AG04449 (cell line): ENCODE results near the gene PRDM1.

Source experiments
- CTCF ChIA-PET: fragments of 350-600 bp; formaldehyde crosslinking; extraction: SDS; loops from one replicate; lab custom pipeline; 2021; ENCODE audit warnings: antibody characterized with exemption; lab: Yijun Ruan, JAX
- POLR2A ChIA-PET: fragments of 400-600, 350-600 bp; formaldehyde crosslinking; extraction: SDS; loops from one replicate; lab custom pipeline; 2020; ENCODE audit warnings: antibody characterized with exemption, inconsistent platforms; lab: Yijun Ruan, JAX
- DNase-seq: peaks from one replicate; pipeline ENCODE4 v3.0.0-alpha.2; 2010; ENCODE audit warnings: low read depth, low spot score
- H3K4me3 ChIP-seq: 2 replicates; pipeline ENCODE4 v1.5.1; 2011; ENCODE audit warnings: low read depth, mild to moderate bottlenecking, control low read depth, low read length
- TF ChIP-seq, protein P1 (sequence below): IDR thresholded peaks from one replicate; pipeline ENCODE4 v1.5.1; 2011; ENCODE audit warnings: mild to moderate bottlenecking, moderate library complexity, low read length, control low read depth, inconsistent platforms; ENCODE audit not compliant: insufficient read depth; ENCODE audit errors: missing control alignments

Gene PRDM1

DNA sequence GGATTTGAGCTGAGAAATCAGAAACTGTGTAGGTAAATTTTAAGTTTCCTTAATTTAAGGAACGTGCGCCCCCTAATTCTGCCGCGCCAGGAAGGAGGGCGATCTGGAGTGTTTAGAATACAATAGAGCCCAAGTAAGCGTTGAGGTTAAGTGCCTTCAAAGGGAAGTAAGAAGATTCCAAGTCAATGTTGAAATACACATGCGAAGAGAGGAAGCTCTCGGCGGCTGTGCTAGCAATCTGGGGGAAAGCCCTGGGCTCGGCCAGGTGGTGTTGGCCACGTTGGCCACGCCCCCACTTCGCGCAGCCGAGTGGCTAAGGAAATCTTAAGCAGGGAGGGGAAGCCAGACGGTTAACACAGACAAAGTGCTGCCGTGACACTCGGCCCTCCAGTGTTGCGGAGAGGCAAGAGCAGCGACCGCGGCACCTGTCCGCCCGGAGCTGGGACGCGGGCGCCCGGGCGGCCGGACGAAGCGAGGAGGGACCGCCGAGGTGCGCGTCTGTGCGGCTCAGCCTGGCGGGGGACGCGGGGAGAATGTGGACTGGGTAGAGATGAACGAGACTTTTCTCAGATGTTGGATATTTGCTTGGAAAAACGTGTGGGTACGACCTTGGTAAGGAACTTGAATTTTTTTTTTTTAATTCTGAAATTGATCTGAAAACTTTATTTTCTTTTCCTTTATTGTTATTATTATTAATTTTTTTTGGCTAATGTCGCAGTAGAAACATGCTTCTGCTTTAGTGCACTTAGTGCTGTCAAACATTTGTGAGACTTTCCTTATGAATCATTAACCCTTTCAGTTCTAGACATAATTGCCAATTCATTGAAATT, at the start of gene PRDM1:
Gene PRDM1, plus strand, starts transcription at position 353 of the 830 bp plus-strand sequence. Its CDS starts 218 bp downstream, at position 571.
- no peak for DNase-seq
- TF ChIP-seq, protein P1, sequence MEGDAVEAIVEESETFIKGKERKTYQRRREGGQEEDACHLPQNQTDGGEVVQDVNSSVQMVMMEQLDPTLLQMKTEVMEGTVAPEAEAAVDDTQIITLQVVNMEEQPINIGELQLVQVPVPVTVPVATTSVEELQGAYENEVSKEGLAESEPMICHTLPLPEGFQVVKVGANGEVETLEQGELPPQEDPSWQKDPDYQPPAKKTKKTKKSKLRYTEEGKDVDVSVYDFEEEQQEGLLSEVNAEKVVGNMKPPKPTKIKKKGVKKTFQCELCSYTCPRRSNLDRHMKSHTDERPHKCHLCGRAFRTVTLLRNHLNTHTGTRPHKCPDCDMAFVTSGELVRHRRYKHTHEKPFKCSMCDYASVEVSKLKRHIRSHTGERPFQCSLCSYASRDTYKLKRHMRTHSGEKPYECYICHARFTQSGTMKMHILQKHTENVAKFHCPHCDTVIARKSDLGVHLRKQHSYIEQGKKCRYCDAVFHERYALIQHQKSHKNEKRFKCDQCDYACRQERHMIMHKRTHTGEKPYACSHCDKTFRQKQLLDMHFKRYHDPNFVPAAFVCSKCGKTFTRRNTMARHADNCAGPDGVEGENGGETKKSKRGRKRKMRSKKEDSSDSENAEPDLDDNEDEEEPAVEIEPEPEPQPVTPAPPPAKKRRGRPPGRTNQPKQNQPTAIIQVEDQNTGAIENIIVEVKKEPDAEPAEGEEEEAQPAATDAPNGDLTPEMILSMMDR = no peak
- CTCF ChIA-PET = interaction anchor here (0.8 to 5.0 kb wide), 14 partner anchors 10 to 654 kb away, joined by 3 to 58 read pairs (median 4); no protein-coding TSS in a partner anchor
- H3K4me3 ChIP-seq = peak within 1 kb of the TSS; percentile 68
- POLR2A ChIA-PET = interaction anchor here (0.5 to 0.7 kb wide), 3 partner anchors 43 to 500 kb away, joined by 3 to 7 read pairs (median 4); no protein-coding TSS in a partner anchor

DNA sequence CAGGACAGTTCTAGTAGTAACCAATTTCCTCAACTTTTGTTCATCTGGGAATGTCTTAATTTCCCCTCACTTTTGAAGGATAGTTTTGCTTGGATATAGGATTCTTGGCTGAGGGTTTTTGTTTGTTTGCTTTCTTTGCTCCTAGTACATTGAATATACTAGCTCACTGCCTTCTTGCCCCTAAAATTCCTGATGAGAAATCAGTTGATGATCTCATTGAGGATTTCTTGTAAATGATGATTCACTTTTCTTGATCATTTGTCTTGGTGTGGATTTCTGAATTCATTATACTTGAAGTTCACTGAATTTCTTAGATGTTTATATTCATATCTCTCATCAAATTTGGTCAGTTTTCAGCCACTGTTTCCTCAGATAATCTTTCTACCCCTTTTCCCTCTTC, 49.1 kb upstream of the PRDM1 start:
- CTCF ChIA-PET = no interaction called here
- POLR2A ChIA-PET = no interaction called here
- TF ChIP-seq, protein P1 = no peak
- no peak for DNase-seq
- H3K4me3 ChIP-seq = no peak overlapping the region

DNA sequence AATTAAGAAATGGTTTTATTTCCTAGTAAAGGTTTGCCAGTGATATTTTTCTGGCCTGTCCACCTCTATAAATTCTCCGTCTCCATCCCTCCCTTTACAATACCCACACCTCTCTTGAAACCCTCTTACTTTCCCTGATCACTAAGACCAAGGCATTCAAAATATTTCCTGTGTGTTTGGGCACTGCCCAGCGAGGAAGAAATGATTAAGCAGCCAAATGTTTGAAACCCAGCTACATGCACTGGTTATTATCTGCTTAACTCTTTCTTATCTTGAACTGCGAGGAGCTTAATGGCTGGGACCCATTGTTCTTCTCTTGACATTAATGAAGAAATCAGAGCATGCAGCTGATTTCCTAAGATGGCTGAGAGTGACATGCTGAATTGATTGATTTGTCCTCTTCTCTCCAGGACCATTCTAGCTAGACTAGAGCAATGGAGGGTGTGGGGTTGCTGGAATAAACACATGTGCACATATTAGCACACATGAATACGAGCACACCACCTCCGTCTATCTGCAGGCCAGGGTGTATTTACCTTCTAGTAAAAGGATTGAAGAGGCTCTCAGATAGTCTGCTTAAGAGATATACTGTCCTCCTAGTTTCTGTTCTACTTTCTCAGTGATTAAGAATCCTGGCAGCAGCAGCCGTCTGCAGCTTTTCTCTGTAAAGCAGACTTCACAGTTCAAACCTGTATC, 46.1 kb upstream of the PRDM1 start:
- ChIA-PET POLR2A (no interaction called here), CTCF (interaction anchor here (1.5 kb wide), 2 partner anchors 10 to 304 kb away, joined by 3 read pairs; no protein-coding TSS in a partner anchor)
- DNase-seq = no peak
- no peak overlapping the region for H3K4me3 ChIP-seq
- TF ChIP-seq, protein P1 = no peak

DNA sequence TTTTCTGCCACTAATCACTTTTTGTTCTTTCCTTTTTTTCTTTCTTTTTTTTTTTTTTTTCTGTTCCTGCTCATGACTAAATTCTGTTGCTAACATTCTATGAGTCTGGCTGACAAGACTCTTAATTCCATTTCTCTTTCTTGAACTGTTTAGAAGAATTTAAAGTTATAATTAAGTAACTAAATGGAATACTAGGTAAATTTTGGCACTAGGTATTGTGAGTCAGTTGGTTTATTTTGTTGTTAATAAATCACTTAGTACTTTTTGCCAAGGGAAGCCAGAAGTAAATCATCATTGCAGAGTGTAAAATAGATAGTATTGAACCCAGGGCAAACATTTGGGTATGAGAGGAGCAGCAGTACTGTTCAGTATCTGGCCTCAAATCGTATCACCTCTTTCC, 42.0 kb upstream of the PRDM1 start:
- no peak overlapping the region for H3K4me3 ChIP-seq
- TF ChIP-seq, protein P1 = no peak
- DNase-seq = no peak
- POLR2A ChIA-PET = no interaction called here
- CTCF ChIA-PET = no interaction called here

DNA sequence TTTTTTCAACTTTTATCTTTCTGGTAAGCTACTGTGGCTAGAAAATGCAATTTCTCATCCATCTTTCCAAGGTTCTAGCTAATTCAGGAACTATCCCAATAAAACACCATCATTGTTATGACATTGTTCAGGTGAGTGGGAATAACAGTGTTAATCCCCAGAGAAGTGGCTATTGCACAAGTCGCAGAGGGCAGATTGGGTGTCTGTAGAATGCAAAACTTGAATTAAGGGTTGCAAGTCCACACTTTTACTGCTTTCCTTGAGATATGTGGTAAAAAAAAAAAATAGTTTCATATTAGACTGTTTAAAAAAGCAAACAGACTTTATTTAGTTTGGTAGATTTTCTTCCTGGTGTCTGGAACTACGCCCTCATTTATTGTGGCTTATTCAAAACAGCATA, 41.1 kb upstream of the PRDM1 start:
- TF ChIP-seq, protein P1 = no peak
- no peak for DNase-seq
- no peak overlapping the region for H3K4me3 ChIP-seq
- ChIA-PET CTCF (no interaction called here), POLR2A (no interaction called here)
